Activated T-cell treated with anti-CD3 and anti-CD28 coated beads for 48 hours (primary cell): ENCODE data around the gene MT1M.
A peak's percentile ranks its signal among the peaks of the same experiment; 100 is the strongest.
"Not testable (repeated sequence)": the region's sequence is repeated elsewhere in the genome, so short reads cannot be mapped to it uniquely, and the experiment has no call there.

Experiments used
- DNase-seq: peaks from one replicate; pipeline ENCODE4 v3.0.0-alpha.2; 2020; ENCODE audit warnings: low read depth

The MT1M gene

GRCh38 chr16:56632156-56632847 lies at the start of gene MT1M:
TSS of gene MT1M (plus strand) at chr16:56632659. CDS start at chr16:56632732, 73 bp downstream.
- DNase-seq, result no peak

GRCh38 chr16:56582911-56583310 lies 49.5 kb upstream of the MT1M start:
- DNase-seq, result not testable (repeated sequence)

DNA sequence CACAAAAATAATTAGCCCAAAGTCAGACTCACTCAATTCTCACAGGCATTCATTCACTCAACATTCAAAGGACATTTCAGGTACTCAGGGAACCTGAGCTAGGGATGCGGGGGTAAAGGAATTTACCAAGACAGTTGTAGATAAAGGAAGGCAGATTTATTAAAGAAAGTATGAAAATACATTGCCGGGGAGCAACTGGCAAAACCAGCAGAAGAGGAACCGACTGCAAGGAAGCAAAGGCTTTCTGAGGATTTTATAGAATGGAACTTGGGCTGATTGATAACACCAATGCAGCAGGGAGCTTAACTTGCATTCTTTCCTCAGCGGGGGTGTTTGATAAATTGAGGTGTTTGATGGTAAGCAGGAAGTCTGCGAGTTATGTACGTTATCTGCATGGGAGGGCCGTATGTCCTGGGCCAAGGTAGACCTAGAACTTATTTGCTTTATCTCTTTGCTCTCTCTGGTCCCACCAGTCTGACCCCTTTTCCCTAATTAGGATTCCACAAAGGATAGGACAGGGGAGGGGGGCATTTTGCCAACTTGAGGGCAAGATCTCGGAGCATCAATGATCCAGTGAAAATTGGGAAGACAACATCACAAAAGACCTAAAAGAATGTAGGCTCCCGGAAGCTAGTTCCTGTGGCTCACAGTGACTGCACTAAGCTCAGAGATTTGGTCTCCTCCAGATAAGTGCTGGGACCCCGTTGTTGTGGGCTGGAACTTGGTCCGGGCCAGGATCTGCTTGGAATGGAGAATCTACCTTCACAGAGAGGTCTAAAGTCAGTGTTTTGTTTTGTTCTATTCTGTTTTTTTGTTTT lies 48.9 kb upstream of the MT1M start:
- no peak for DNase-seq

DNA sequence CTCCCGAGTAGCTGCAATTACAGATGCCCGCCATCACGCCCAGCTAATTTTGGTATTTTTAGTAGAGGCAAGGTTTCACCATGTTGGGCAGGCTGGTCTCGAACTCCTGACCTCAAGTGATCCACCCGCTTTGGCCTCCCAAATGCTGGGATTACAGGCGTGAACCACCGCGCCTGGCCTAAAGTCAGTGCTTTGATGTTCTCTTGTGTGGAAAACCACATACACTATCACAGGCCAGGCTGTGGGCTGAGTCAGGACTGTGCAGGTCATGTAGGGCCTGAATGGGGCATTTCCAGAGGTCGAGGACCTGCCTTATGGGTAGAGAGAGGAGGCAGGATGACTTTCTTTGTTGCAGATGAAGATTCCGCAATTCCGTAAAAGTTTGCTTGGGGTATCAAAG lies 48.2 kb upstream of the MT1M start:
- no peak for DNase-seq

DNA sequence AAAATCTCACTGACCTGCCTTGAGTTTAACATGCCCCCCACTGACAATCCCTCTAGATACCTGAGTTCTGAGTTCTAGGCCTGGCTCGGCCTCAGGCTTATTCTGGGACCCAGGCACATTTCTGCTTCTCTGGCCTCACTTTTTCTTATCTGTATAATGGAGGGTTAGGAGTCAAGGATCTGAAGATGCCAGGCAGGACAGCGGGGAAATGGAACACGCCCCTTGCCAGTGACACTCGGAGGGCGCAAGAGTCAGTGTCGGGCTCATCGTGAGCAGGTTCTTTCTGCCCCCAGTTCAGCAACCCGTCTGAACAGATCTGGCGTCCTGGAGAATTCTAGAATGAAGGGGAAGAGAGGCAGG lies 43.7 kb upstream of the MT1M start:
- DNase-seq, result no peak

- DNase-seq, result no peak
Observed at GRCh38 chr16:56589141-56590039, 43.1 kb upstream of the MT1M start, which contains the start of gene MT3. TSS of gene MT3 (plus strand) at chr16:56589528. CDS start at chr16:56589591, 63 bp downstream.

GRCh38 chr16:56591377-56592060 lies 40.9 kb upstream of the MT1M start:
- DNase-seq, result no peak

DNA sequence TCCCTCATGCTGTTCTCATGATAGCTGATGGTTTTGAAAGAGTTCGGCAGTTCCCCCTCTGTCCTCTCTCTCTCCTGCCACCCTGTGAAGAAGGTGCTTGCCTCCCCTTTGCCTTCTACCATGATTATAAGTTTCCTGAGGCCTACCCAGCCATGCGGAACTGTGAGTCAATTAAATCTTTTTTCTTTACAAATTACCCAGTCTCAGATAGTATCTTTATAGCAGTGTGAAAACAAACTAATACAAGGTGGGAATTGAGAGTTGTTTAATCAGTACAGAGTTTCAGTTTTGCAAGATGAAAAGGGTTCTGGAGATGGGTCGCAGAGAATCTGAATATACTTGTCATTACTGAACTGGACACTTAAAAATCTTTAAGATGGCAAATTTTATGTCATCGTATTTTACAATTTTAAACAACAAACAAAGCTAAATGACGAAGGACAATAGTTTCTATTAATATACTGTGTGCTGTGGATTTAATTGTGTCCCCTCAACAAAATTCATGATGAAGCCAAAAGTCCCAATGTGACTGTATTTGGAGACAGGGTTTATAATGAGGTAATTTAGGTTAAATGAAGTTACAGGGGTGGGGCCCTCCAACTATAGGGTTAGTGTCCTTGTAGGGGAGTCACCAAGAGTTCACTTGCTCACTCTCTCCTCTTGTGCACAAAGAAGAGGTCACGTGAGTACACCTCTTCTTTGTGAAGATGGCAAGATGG lies 38.7 kb upstream of the MT1M start:
- no peak for DNase-seq

DNA sequence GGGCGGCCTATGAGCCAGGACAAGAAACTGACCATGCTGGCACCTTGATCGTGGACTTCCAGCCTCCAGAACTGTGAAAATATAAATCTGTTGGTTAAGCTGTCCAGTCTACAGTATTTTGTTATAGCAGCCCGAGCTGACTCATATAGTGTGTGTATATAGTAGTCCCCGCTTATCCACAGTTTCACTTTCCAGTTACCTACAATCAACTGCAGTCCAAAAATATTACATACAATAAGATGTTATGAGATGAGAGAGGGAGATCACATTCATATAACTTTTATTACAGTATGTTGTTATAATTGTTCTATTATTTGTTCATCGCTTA lies 38.2 kb upstream of the MT1M start:
- no peak for DNase-seq

DNA sequence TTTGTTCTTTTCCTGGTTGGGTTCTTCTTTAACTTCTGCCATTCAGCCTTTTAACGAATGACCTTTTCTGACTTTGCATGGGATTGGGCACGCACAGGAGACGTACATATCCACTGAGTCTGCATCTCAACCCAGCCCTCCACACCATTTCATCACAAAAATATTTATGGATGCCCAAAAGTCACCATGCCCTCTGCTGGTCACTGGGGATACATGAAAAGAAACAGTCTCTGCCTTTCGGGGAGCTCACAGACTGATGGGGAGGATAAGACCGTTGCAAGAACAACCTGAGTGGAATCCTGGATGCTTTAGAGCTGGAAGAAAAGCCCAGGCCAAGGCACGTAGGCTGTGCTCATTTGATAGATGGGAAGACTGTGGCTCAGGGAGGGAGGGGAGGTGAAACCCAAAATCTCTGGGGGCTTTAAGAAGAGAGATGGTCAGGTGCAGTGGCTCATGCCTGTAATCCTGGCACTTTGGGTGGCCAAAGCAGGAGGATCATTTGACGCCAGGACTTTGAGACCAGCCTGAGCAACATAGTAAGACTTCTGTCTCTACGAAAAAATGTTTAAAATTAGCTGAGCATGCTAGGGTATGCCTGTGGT lies 32.0 kb upstream of the MT1M start:
- no peak for DNase-seq

DNA sequence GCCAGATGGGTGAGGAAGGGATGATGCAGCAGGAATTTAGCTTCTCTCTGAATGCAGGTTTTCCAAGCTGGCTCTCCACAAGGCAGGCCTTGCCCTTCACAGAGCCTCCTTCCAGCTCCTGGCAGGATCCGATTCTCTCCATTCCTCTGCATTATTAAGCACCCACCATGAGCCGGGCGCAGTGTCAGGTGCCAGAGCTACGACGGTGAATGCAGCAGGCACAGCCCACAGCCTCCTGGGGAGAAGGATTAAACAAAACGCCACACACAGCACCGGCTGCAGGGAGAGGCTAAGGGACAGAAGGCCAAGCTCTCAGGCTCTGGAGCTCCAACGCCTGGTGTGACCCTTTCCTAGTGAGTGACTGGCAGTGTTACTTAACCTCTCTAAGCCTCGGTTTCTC lies 31.1 kb upstream of the MT1M start:
- DNase-seq, result no peak

DNA sequence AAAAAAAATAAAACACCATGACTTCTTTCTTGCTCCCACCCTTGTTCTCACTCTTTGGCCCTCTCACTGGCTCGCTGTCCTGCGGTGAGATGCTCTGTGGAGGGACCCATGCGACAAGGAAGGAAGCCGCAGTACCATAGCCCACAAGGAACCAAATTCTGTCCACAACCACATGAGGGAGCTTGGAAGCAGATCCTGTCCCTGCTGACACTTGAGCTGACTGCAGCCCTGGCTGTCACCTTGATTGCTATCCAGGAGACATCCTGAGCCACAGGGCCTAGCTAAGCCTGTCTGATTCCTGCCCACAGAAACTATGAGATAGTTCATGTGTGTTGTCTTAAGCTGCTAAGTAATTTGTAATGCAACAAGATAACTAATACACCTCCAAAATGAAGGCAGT lies 28.9 kb upstream of the MT1M start:
- no peak for DNase-seq

- DNase-seq, result no peak
Observed at GRCh38 chr16:56604966-56605365, 27.5 kb upstream of the MT1M start.

GRCh38 chr16:56605475-56605874 lies 27.0 kb upstream of the MT1M start:
- no peak for DNase-seq

DNA sequence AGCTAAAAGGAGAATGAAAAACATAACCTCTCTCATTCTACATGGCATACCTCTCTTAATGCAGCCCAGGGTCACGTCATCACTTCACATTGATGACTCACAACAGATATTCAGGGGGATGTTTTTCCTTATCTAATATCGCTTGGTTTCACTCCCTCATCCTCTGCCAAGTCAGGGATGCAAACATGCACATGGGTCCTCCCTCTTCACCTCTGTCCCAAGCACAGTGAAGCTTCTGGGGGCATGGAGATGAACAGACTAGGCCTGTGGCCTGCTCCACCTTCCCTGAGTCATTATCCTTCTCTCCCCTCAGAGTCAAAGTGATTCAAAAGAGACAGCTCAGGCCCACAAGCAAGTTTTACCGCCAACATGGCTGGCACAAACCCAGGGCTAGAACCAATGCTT lies 26.4 kb upstream of the MT1M start:
- DNase-seq, result no peak

DNA sequence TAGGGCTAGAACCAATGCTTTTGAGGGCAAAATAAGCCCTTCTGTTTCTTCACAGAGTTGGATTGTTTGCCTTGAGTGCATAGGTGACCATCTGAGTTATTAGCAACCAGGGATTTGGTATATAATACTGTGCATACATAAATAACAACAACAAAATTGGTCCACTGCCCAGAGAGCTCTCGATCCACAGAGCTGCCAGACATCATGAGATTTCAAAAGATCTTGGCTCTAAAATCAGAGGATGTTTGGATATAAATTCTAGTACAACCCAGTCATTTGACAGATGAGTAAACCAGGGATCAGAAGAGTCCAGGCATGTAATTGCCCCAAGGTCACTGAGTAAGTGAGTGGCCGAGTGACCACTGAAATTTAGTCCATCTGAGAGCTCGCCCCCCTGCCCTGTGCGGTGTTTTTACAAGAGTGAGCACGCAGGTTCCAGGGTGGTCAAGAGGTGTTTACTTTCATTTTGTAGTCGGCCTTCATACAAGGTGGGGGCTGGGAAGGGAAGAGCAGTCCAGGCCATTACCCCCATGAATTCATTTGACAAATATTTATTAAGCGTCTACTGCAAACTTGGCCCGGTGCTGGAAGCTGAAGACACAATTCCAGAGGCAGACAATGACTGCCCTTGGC lies 25.9 kb upstream of the MT1M start:
- DNase-seq, result no peak

DNA sequence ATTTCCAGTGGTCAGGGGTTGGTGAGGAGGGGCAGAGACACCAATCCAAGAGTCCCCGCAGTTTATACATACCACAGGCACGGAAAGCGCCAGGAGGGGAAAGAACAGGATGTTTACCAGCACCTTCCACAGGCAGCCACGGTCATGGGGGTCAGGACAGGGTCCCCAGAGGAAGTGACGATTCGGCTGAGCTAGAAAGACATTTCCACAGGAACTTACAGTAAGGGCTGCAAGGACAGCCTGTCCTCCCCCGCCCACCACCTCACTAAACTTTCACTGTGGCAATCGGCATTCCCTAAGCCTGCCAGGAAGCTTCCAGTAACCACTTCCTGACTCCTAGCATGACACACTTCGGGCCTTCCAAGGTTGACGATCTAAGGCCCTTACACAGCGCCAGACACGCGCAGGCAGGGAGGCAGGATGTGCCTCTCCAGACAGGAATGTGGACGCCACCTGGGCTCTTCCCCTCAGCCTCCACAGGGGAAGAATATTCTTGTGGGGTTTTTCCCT lies 25.3 kb upstream of the MT1M start:
- DNase-seq, result no peak

- no peak for DNase-seq
Observed at GRCh38 chr16:56607675-56608042, 24.8 kb upstream of the MT1M start.

DNA sequence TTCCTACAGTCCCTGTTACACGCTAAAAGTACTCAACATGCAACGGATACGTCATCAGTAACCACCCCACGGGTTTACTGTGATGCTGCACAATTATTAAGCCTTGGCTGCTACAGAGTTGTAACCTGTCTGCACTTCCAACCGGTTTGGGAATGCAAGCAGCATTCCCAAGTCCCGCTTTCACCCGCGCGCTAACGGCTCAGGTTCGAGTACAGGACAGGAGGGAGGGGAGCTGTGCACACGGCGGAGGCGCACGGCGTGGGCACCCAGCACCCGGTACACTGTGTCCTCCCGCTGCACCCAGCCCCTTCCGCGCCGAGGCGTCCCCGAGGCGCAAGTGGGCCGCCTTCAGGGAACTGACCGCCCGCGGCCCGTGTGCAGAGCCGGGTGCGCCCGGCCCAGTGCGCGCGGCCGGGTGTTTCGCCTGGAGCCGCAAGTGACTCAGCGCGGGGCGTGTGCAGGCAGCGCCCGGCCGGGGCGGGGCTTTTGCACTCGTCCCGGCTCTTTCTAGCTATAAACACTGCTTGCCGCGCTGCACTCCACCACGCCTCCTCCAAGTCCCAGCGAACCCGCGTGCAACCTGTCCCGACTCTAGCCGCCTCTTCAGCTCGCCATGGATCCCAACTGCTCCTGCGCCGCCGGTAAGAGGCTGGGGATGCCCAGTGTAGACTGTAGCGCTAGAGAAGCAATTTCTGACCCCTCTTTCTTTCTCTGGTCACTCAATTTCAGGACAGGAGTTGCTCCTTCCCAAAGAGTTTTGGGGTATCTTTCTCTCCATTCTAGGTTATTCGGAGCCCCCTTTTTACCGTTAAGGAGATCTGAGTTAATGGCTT lies 24.2 kb upstream of the MT1M start, which contains the start of gene MT2A:
Gene MT2A (plus strand): TSS at position 542 of the 833 bp plus-strand sequence. CDS start 72 bp downstream, at position 614.
- DNase-seq, result peak; percentile 93
